Activated B cell treated with CpG ODN at 0.5 μM for 24 hours (primary cell): Measurements from ENCODE around the gene RIIAD1. TPM values are rescaled to one million over a fixed set of nuclear protein-coding genes. Genes with fewer than 3 reads are reported as not detected.

ENCODE experiments used
- total RNA-seq: library from RNA; stranded (reverse); gene quantifications from 2 replicates; pipeline ENCODE4 v1.2.3, GENCODE V29; 2022

RIIAD1 gene
- total RNA-seq, 1 donor from 2014 or later = not detected

Other genes starting within 250 kb of the RIIAD1 start
- 0.22 and 0.37 TPM in 2 replicates for gene CGN, start 210.1 kb upstream of the RIIAD1 start, total RNA-seq
- 2.3 and 2.4 TPM in 2 replicates for gene TUFT1, start 181.2 kb upstream of the RIIAD1 start, total RNA-seq
- gene SNX27, start 109.5 kb upstream of the RIIAD1 start, total RNA-seq = 22.2 and 27.6 TPM in 2 replicates
- not detected in 2 replicates for gene CELF3, start 4.7 kb upstream of the RIIAD1 start, total RNA-seq
- gene MRPL9, start 42.0 kb downstream of the RIIAD1 start, total RNA-seq = 96.2 and 105 TPM in 2 replicates
- gene TDRKH, start 69.0 kb downstream of the RIIAD1 start, total RNA-seq = 15.1 and 15.6 TPM in 2 replicates
- not detected in 2 replicates for gene LINGO4, start 83.9 kb downstream of the RIIAD1 start, total RNA-seq
- 0.09 TPM in 1 of 2 replicates, not detected in the other for gene RORC, start 110.3 kb downstream of the RIIAD1 start, total RNA-seq
- gene C2CD4D, start 118.3 kb downstream of the RIIAD1 start, total RNA-seq = 0.15 TPM in 1 of 2 replicates, not detected in the other
- not detected in 2 replicates for gene THEM5, start 132.2 kb downstream of the RIIAD1 start, total RNA-seq
- 20.4 and 22.8 TPM in 2 replicates for gene THEM4, start 188.0 kb downstream of the RIIAD1 start, total RNA-seq